Muscle layer of duodenum (tissue), 2 donors: Measurements from ENCODE around the gene TRIM72.
"Not testable (repeated sequence)": the region's sequence is repeated elsewhere in the genome, so short reads cannot be mapped to it uniquely, and the experiment has no call there.

Source experiments
- H3K27ac ChIP-seq: one replicate; pipeline ENCODE4 v1.7.0; 2013; ENCODE audit warnings: mild to moderate bottlenecking, low read length
- H3K27me3 ChIP-seq: one replicate; pipeline ENCODE4 v1.7.0; 2013; ENCODE audit warnings: low read depth, mild to moderate bottlenecking, control low read depth, low read length
- H3K36me3 ChIP-seq, 2 donors: one replicate each; pipeline ENCODE4 v1.7.0; 2013; ENCODE audit warnings: low read length in 2 of 2, control low read depth in 1 of 2, mild to moderate bottlenecking in 1 of 2; ENCODE audit not compliant: insufficient read depth in 2 of 2, control insufficient read depth in 1 of 2
- H3K4me1 ChIP-seq, 2 donors: one replicate each; pipeline ENCODE4 v1.7.0; 2013; ENCODE audit warnings: low read length in 2 of 2, mild to moderate bottlenecking in 2 of 2, control low read depth in 1 of 2, moderate library complexity in 1 of 2; ENCODE audit not compliant: insufficient read depth in 2 of 2, control insufficient read depth in 1 of 2
- H3K4me3 ChIP-seq, 2 donors: one replicate each; pipeline ENCODE4 v1.7.0; 2013; ENCODE audit warnings: low read length in 2 of 2, low read depth in 1 of 2, mild to moderate bottlenecking in 1 of 2
- H3K9me3 ChIP-seq, 2 donors: one replicate each; pipeline ENCODE4 v1.7.0; 2013; ENCODE audit warnings: low read length in 2 of 2, control low read depth in 1 of 2, mild to moderate bottlenecking in 1 of 2; ENCODE audit not compliant: control insufficient read depth in 1 of 2
- donor health status: healthy.

Gene TRIM72, protein sequence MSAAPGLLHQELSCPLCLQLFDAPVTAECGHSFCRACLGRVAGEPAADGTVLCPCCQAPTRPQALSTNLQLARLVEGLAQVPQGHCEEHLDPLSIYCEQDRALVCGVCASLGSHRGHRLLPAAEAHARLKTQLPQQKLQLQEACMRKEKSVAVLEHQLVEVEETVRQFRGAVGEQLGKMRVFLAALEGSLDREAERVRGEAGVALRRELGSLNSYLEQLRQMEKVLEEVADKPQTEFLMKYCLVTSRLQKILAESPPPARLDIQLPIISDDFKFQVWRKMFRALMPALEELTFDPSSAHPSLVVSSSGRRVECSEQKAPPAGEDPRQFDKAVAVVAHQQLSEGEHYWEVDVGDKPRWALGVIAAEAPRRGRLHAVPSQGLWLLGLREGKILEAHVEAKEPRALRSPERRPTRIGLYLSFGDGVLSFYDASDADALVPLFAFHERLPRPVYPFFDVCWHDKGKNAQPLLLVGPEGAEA

GRCh38 chr16:31213877-31214707 lies at the start of gene TRIM72:
TSS of gene TRIM72 (plus strand) at chr16:31214119. CDS start at chr16:31214739, 620 bp downstream.
- H3K4me1 ChIP-seq, result peaks cover 8 to 28% of the 10 kb centered on the region in 2 donors
- peaks cover 25% of the 10 kb centered on the region for H3K27me3 ChIP-seq
- H3K4me3 ChIP-seq, result peak within 1 kb of the TSS in 1 of 2 donors; percentile 75
- no peak within 1 kb of the TSS for H3K27ac ChIP-seq
- no peaks in the 10 kb centered on the region for H3K36me3 ChIP-seq
- no peaks in the 10 kb centered on the region for H3K9me3 ChIP-seq

- Histone ChIP-seq H3K4me1 (no peaks in the 10 kb centered on the region), H3K27ac (no peak overlapping the region), H3K9me3 (no peaks in the 10 kb centered on the region), H3K27me3 (no peaks in the 10 kb centered on the region), H3K36me3 (no peaks in the 10 kb centered on the region), H3K4me3 (no peak overlapping the region)
These were observed 46.6 kb upstream of the TRIM72 start for GRCh38 chr16:31167315-31167714.

DNA sequence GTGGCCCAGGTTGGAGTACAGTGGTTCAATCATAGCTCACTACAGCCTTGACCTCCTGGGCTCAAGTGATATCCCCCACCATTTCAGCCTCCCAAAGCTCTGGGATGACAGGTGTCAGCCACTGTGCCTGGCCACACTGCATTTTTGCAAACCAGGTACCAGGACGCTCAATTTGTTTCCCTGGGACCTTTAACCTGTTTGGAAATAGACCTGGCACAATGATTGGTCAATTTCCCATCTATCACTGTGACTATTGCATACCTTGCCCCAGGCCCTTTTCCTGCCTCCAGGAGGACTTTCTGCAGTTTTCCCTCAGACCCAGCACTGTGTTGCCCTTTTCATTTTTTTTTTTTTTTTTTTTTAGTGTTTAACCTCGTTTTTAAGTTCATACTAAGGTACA lies 45.1 kb upstream of the TRIM72 start:
- Histone ChIP-seq H3K36me3 (no peaks in the 10 kb centered on the region), H3K9me3 (no peaks in the 10 kb centered on the region), H3K27ac (no peak overlapping the region), H3K4me1 (no peaks in the 10 kb centered on the region), H3K27me3 (no peaks in the 10 kb centered on the region), H3K4me3 (no peak overlapping the region)

DNA sequence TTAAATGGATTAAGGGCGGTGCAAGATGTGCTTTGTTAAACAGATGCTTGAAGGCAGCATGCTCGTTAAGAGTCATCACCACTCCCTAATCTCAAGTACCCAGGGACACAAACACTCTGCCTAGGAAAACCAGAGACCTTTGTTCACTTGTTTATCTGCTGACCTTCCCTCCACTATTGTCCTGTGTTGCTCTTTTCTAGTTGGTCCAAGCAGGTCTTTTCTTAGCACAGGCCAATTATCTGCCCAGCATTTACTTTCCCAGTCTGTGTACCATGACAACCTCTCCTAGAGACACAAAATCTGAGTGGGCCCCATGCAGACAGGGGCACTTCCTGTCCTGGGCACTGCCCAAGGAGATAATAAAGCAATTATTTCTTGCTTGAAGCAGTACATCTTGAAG lies 43.9 kb upstream of the TRIM72 start:
- not testable (repeated sequence) for H3K4me3 ChIP-seq, H3K9me3 ChIP-seq, H3K27me3 ChIP-seq, H3K4me1 ChIP-seq, H3K36me3 ChIP-seq, H3K27ac ChIP-seq

DNA sequence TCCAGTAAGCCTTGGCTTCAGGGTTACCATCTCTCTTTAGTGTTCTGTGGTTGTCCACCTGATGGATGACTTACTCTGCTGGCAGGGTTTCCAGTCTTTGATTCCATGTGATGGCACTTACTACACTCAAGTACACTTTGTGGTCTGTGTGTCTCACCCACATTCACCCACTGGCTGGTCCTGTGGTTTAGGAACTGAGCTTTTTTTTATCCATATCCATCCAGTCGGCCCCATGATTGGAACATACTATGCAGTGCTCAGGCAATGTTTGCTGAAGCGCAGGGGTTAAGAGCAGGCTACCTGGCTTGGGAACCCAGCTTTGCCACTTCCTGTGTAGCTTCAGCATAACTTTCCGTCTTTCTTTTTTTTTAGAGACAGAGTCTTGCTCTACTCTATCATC lies 36.8 kb upstream of the TRIM72 start:
- H3K4me3 ChIP-seq, result no peak overlapping the region
- peaks cover 0 to 5% of the 10 kb centered on the region in 2 donors for H3K36me3 ChIP-seq
- peaks cover 3 to 11% of the 10 kb centered on the region in 2 donors for H3K4me1 ChIP-seq
- no peaks in the 10 kb centered on the region for H3K9me3 ChIP-seq
- no peak overlapping the region for H3K27ac ChIP-seq
- H3K27me3 ChIP-seq, result no peaks in the 10 kb centered on the region

DNA sequence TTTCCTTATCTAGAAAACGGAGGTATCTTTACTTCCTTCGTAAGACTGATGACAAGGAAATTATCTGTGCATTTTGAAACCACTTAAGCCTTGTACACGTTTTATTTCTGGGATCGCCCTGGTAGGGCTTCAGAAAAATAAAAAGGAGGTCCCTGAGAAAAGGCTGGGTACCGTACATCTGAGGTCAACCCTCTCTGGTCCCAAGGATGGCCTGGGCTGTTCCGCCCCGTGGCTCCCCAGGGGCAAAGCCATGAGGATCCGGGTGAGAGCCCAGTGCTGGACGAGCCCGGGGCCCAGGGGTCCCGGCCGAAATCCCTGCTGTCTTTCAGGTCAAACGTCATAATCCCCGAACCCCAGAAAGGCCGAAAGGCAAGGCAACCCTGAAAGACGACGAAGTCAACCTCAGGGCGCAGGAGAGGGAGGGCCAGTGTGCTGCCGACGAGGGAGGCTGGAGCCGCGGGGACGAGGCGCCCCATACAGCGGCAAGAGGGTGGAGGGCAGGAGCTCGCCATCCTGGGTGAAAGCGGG lies 34.6 kb upstream of the TRIM72 start:
- Histone ChIP-seq H3K27me3 (no peaks in the 10 kb centered on the region), H3K27ac (peak overlapping the region; percentile 94), H3K9me3 (no peaks in the 10 kb centered on the region), H3K36me3 (peaks cover 16 to 21% of the 10 kb centered on the region in 2 donors), H3K4me1 (peaks cover 17 to 31% of the 10 kb centered on the region in 2 donors), H3K4me3 (peak overlapping the region; percentile 83 to 93)

DNA sequence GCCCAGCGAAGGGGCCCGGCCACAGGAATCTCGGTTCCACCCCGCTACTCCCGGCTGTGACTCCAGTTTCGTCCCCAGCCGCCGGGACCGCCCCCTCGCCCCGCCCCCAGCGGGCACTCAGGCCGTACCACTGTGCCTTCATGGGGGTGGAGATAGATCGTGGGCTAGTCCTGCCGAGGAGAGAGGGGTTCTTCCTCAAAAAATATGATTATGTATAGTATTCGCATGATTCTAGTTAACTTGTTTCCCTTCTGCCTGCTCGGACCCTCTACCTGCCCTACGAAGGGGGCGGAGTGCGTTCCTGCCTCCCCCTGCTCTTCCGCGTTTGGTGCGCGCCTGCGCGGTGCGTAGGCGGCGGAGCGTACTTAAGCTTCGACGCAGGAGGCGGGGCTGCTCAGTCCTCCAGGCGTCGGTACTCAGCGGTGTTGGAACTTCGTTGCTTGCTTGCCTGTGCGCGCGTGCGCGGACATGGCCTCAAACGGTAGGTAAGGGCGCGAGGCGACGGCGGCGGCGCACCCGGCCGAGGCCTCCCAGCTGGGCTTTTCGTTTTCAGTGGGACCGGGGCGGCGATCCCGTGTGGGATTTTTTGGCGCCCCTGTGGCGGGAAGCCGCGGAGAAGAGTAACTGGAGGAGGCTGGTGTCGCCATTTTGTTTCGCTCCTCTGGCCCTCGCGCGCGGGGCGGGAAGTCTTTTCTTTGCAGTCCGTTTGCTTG lies 34.0 kb upstream of the TRIM72 start, which contains the start of gene FUS:
TSS of gene FUS (plus strand) at position 393 of the 713 bp plus-strand sequence. CDS start at position 469, 76 bp downstream.
- peak within 1 kb of the TSS; percentile 94 for H3K27ac ChIP-seq
- peak within 1 kb of the TSS; percentile 83 to 93 for H3K4me3 ChIP-seq
- peaks cover 17 to 31% of the 10 kb centered on the region in 2 donors for H3K4me1 ChIP-seq
- H3K27me3 ChIP-seq, result no peaks in the 10 kb centered on the region
- peaks cover 22 to 26% of the 10 kb centered on the region in 2 donors for H3K36me3 ChIP-seq
- no peaks in the 10 kb centered on the region for H3K9me3 ChIP-seq

DNA sequence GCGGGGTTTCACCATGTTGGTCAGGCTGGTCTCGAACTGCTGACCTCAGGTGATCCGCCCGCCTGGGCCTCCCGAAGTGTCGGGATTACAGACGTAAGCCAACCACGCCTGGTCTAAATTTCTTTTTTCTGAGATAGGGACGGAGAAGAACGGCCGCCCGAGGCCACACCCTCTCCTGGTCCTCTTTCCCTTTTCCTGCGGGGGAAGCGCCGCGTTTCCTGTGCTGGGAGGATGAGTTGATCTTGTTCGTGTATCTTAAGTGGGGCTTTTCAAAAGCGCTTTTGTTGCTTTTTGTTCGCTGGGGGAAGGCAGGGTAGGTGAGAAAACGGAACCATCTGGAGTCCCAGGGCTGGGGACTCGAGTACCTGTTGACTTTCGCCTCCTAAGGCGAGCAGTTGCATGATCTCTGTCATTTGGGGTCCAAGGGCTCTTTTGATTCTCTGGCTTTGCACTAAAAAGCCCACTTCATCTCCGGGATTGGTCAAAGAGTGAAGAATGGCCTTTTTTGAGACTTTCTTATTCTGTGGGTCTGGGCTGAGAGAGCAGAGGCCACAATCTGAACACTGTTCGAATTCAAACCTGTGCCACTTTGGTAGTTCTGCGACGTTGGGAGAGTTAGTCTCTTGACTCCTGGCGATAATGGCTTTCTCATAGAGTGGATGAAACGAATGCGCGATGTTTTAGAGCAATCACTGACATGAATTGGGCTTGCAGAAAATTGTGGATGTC lies 32.7 kb upstream of the TRIM72 start:
- H3K4me1 ChIP-seq, result peaks cover 17 to 31% of the 10 kb centered on the region in 2 donors
- H3K27ac ChIP-seq, result peak overlapping the region; percentile 56
- peak overlapping the region; percentile 83 to 93 for H3K4me3 ChIP-seq
- peaks cover 36 to 39% of the 10 kb centered on the region in 2 donors for H3K36me3 ChIP-seq
- no peaks in the 10 kb centered on the region for H3K27me3 ChIP-seq
- no peaks in the 10 kb centered on the region for H3K9me3 ChIP-seq

DNA sequence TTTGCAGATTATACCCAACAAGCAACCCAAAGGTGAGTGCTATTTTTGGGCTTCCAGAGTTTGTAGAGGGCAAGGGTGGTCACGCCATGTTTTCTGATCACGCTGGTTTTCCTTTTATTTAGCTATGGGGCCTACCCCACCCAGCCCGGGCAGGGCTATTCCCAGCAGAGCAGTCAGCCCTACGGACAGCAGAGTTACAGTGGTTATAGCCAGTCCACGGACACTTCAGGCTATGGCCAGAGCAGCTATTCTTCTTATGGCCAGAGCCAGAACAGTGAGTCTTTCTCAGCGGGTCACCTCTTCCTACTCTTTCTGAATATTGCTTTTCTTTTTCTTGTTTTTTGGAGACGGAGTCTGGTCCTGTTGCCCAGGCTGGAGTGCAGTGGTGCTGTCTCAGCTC lies 31.5 kb upstream of the TRIM72 start:
- peak overlapping the region; percentile 37 to 93 for H3K4me3 ChIP-seq
- H3K9me3 ChIP-seq, result no peaks in the 10 kb centered on the region
- peaks cover 17 to 31% of the 10 kb centered on the region in 2 donors for H3K4me1 ChIP-seq
- H3K27ac ChIP-seq, result peak overlapping the region; percentile 39
- H3K27me3 ChIP-seq, result no peaks in the 10 kb centered on the region
- peaks cover 47 to 50% of the 10 kb centered on the region in 2 donors for H3K36me3 ChIP-seq
